CD4-positive, alpha-beta T cell treated with Interleukin-10 for 1 hour (primary cell): ENCODE measurements around the gene CDH4.
"Not testable (repeated sequence)": the region's sequence is repeated elsewhere in the genome, so short reads cannot be mapped to it uniquely, and the experiment has no call there.

ENCODE experiments used
- DNase-seq: peaks from one replicate; pipeline ENCODE4 v3.0.0-alpha.2; 2020

The CDH4 gene

DNA sequence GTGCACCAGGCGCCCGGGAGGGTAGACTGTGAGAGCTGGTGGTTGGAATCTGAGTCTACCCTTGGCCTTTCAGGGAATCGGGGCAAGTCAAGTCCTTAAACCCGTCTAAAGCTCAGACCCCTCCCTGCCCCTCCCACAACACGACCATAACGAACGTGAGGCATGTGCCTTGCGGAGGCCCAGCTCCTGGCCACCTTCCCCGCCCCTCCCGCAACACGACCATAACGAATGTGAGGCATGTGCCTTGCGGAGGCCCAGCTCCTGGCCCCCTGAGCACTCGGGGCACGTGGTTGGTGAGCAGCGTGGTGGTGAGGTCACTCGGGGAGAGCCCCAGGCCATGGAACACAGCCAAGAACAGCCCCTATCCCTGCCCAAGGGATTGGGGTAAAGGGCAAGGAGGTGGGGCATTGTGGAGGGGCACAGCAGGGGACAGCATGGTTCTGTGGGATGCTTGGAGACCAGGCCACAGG, 681.5 kb downstream of the CDH4 start:
- DNase-seq: no peak

DNA sequence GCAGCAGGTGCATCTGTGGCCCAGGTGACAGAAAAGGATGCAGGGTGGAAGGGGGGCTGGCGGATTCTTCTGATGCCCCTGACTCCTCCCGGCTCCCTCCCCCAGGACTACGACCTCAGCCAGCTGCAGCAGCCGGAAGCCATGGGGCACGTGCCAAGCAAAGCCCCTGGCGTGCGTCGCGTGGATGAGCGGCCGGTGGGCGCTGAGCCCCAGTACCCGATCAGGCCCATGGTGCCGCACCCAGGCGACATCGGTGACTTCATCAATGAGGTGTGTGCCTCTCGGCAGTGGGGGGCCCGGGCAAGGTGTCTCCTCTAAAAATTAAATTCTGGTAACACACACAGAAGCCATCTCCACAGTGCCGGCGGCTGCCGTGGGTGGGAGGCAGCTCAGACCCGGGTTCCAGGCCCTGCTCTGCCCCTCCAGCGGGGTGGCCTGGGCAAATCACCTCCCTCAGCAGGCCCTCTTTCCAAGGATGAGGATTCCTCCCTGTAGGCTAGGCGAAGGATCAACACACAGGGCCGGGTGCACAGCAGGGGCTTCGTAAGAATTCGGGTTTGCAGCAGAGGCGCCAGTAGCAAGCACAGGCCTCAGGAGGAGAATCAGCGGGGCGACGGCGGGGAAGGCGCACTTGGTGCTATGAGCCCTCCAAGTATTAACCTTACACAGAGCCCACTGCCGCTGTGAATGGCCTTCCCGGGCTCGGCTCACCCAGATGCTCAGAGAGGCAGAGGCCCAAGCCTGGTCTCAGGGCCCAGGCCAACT, 682.1 kb downstream of the CDH4 start:
- no peak for DNase-seq

DNA sequence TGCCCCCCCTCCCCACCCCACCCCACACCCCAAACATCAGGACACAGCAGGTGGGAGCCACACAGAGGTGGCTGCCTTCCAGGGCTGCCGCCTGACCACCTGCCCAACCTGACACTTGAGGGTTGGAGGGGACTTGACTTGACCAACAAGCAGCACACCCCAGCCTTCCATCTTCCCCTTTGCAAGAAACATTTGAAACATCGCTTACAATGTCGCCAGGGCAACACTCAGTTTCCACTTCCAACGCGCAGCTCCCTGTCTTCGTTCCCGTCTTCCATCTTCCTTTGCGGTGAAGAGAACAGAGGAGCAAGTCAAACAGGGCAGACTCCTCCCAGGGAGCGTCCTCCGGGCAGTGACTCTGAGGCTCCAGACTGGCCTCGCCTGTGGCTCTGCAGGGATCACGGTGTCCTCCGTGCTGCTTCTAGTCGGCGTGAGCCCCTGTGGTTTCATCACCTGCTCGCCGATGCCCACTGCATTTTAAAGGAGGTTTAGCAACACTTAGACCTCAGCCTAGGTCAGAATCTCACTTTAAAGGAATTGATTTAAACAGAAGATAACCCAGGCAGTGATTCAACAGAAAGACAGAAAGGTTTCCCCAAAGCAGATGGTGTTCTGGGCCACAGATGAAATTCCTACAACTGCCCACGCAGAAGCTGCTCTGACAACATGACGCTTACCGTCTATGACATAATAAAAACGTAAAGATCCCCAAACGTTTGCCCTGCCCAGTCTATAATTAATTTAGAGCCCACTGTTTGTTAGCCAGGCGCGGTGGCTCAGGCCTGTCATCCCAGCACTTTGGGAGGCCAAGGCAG, 682.9 kb downstream of the CDH4 start:
- no peak for DNase-seq

DNA sequence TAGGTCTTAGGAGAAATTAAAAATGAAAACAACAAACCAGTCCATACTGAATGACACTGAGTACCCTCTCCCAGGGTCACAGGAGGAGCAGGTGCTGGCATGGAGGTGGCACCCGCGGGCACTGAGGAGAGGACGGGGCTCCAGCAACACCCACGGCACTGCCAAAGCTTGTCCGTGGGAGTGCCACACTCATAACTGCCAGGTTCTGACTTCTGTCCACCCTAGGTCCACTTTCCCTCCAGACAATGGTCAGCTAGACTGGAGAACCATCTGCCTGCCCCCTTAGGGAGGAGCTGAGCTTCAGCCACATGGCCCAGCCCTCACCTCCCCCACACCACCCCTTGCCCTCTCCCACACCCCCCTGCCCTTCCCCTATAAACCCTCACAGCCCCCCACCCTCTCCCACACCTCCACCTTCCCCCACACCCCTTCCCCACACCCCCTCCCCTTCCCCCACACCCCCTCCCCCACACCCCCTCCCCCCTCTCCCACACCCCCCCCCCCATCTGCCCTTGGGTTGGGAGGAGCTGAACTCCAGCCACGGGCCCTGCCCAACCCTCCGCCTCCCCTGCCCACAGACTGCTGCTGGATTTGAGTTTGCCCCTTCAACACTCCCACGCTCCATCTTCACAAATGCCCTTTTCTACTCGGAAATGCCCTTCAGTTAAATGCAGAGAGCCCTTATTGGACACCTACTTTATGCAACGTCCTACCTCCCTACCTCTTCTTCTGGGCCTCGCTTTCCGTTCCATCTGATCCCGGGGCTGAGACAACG, 684.1 kb downstream of the CDH4 start:
- no peak for DNase-seq

DNA sequence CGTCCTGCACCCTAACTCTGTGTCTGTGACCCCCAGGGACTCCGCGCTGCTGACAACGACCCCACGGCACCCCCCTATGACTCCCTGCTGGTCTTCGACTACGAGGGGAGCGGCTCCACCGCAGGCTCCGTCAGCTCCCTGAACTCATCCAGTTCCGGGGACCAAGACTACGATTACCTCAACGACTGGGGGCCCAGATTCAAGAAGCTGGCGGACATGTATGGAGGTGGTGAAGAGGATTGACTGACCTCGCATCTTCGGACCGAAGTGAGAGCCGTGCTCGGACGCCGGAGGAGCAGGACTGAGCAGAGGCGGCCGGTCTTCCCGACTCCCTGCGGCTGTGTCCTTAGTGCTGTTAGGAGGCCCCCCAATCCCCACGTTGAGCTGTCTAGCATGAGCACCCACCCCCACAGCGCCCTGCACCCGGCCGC, 684.7 kb downstream of the CDH4 start:
- DNase-seq: no peak

DNA sequence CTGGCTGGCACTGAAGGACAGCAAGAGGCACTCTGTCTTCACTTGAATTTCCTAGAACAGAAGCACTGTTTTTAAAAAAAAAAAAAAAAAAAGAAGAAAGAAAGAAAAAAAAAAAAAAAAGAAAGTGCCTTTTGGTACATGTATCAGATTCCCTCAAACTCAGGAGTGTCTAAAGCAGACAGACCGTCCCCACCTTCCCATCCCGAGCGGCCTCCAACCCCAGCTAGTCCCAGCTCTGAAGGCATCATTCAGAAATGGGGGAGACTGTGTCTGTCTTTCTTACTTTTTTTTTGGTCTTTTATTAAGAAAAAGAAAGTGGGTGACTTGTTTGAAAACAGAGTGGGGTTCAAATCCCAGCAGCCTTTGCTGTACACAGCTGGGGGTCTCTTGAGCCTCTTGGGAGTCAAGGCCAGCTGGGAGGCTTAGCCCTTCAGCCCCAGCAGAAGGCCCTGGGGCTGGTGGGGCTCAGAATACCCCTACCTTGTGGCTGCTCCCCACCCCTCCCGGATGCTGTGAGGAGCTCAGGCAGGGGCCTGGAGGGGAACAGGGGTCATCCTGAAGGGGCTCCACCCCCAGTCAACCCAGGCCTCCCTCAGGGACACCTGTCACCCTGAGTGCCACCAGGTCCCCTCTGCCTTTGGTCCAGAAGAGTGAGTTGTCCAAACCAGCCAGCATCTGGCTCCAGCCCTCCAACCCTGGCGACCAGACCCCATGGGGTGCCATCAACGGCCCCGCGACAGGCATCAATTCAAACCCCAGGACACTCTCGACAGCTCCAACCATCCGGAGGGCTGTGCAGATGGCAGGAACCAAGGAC, 685.3 kb downstream of the CDH4 start:
- DNase-seq: no peak

DNA sequence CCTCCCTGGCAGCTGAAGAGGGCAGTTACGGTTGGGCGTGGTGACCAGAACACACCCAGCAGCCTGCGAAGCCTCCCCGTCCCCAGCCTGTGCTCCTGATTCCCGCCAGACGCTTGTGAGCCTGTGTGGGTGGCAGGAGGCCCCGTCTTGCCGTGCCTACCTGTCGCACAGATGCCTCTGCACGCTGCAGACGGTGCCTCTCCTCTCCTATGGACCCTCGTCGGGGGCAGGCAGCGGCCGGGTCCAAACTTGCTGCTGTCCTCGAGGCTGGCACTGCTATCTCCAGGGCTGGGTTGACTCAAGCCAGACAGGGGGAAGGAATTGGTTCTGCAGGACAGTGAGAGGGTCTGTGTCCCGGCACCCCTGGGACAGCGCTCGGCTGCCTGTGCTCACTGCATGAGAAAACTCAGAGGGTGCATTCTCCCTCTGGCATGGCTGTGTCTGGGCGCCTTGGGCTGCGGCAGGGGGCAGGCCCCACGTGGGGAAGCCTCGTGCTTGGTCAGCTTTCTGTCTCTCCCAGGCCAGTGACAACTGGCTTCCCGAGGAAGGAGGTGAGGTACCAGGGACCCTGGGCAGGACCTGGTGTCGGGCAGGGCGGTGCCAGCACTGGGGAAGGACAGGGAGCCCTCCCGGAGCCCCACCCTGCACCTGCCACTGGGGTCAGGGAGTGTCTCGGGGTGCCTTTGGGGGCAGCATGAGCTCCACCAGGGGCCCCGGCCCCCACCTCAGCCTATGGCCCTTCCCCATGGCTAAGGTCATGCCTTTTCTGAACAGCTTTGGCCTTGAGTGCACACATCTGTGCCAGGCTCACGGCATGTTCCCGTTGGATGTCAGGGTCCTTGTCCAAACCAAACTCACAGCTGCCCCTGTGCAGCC, 686.1 kb downstream of the CDH4 start:
- DNase-seq: no peak

DNA sequence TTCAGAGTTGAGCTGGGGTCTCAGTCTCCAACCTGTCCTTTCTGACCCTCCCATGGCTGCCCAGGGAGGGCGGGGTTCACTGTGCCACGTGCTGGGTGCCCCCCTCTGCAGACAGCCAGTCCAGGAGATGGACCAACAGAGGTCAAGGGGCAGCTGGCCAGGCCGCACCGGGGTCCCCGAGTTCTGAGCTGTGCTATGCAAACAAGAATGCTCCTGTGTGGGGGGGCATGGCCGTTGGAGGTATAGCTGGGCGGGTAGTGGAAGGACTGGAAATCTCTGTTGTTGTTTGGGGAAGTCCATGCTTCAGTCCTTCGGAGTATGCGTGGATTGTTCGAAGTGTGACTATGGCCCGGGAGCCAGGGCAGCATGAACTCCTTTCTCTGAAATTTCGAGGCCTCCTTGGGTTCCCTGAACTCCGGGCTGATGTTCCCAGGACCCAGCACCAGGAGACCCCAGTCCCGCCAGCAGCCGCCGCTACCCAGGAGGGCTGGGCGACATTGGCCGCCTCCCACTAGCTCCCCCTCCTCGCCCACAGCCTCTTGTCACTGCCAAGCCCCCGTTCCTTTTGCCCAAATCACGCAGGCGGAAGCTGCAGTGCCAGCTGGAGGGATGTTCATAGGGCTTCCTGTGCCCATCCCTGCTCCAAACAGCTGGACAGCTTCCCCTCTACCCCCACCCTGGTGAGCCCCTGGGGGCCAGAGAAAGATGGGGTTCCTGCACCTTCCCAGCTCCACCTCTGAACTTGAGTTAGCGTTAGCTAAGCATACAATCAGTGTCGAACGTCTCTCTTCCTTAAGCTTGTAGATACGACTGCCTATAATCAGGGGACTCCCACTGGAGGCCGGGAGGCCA, 687.0 kb downstream of the CDH4 start:
- DNase-seq: no peak

DNA sequence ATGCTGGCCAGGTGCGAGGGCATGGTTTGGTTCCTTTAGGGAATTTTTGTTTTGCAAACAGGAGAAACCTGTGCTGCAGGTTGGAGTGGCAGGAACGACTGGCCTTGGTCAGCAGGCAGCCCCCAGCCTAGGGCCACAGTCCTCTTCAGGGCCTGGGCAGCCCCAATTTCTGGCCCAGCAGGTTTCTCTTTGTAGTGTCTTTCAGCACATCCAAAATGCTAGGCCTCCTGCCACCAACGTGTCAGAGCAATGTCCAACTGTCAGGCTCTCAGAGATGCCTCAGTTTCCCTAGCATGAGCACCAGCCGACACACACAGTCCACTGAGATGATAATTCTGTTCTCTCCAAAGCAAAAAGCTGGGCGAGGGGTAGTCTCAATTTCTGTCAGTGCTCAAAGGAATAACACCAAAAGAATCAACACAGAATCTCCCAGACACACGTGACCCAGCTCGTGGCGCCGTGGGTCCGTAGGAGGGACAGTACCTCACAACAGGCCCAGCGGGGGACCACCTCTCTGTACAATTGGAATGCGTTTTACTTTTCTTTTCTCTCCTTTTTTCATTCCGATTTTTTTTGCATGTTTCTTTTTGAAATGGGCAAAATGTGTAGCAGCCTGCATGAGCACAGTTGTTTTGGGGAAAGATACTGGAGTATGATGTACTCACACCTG, 687.8 kb downstream of the CDH4 start:
- no peak for DNase-seq

DNA sequence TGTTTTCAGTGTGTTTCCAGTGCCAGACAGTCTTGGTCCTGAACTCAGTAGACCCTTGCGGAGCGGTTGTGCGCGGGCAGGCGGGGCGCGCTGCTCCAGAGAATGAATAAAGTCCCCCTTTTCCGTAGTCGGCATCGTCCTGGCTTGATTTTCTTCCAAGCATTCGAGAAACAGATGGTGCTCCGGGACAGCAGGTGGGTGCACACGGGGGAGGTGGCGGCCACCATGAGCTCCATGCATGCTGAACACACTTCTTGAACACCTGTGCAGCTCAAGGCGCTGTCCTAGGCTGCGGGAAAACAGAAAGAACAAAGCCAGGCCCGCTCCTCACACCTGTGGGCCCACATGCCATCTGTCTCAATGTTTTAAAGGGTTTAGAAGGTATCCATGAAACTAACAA, 688.4 kb downstream of the CDH4 start:
- DNase-seq: no peak

DNA sequence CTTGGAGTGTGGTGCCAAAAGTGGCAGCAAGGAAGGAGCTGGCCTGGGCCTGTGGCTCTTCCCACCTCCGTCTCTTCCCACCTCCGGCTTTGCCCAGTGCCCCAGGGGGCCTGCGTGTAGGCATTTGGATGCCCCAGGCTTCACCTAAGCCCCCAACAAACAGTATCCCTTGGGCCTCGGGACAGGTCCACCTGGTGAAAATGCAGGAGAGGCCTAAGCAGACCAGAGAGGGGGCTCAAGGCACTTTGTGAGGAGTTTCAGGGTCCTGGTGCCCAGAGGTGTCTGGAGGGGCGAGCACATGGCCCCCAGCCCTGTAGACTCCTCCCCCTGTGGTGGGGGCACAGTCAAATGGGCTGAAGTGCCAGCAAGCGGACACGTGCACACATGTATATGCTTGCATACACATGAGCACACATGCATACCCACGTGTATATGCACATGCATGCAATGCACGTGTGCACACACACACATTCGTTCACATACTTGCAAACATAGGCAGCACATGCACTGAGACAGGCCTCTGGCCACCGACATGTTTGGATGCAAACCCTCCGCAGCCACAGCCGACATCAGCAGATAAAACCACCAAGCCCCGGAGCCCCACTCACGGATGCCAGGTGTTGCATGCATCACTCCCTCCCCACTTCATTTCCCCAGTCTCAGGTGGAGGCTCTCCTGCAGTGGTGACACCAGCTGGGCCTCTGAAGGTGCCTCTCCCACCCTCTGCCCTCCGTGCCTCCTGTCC, 689.1 kb downstream of the CDH4 start:
- DNase-seq: no peak

DNA sequence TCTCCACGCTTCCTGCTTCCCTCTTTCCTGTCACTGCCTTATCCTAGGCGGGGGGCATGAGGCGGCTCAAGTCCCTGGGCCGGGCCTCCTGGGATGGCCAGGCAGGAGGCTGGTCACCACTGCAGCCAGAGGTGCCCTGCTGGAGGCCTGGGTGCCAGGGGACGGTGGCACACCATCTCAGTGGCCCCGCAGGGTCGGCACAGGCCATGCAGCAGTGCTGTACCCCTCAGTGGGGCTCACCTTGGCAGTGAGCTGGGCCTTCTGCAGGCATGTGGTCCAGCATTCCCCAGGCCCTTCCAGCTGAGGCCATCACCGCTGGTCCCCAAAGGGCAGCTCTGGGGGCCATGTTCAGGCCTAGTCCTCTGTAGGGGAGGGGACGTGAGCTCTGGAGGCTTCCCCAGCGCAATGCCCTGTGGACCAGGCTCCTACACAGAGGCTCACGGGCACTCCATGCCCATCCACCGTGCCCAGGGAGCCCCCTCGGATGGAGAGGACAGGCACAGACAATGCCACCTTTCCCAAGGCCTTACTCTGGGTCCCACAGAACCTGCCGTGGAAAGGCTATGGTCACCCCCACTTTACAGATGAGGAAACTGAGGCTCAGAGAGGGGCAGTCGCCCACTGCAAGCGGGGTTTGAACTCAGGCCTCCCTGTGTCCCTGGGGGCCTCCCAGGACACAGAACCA, 689.8 kb downstream of the CDH4 start:
- no peak for DNase-seq

DNA sequence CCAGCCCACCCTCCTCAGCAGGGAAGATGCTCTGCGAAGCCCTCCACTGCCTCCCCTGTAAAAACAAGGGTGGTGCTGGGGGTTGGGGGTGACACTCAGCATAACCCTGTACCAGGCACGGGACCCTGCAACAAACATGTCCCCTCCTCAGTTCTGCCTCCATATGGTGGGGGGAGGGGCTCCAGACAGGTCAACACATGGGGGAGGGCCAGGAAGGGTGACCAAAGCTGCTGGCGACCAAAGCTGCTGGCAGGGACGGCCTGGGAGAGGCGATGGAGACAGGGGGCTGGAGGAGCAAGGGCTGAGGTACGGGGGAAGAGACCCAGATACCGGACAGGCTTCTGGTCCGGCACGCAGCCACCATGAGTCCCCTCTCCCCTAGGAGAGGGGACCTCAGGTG, 690.5 kb downstream of the CDH4 start:
- no peak for DNase-seq

DNA sequence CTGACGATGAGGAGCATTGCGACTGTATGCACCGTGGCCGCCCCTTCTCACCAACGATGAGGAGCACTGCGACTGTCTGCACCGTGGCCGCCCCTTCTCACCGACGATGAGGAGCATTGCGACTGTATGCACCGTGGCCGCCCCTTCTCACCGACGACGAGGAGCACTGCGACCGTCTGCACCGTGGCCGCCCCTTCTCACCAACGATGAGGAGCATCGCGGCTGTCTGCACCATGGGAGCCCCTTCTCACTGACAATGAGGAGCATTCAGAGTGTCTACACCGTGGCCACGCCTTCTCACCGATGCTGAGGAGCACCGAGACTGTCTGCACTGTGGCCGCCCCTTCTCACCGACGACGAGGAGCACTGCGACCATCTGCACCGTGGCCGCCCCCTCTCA, 692.9 kb downstream of the CDH4 start:
- DNase-seq: not testable (repeated sequence)

DNA sequence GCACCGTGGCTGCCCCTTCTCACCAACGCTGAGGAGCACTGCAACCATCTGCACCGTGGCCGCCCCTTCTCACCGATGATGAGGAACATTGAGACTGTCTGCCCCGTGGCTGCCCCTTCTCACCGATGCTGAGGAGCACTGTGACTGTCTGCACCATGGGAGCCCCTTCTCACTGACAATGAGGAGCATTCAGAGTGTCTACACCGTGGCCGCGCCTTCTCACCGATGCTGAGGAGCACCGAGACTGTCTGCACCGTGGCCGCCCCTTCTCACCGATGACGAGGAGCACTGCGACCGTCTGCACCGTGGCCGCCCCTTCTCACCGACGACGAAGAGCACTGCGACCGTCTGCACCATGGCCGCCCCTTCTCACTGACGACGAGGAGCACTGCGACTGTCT, 693.4 kb downstream of the CDH4 start:
- DNase-seq: not testable (repeated sequence)

DNA sequence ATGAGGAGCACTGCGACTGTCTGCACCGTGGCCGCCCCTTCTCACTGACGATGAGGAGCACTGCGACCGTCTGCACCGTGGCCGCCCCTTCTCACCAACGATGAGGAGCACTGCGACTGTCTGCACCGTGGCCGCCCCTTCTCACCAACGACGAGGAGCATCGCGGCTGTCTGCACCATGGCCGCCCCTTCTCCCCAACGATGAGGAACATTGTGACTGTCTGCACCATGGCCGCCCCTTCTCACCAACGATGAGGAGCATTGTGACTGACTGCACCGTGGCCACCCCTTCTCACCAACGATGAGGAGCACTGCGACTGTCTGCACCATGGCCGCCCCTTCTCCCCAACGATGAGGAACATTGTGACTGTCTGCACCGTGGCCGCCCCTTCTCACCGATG, 696.0 kb downstream of the CDH4 start:
- not testable (repeated sequence) for DNase-seq

DNA sequence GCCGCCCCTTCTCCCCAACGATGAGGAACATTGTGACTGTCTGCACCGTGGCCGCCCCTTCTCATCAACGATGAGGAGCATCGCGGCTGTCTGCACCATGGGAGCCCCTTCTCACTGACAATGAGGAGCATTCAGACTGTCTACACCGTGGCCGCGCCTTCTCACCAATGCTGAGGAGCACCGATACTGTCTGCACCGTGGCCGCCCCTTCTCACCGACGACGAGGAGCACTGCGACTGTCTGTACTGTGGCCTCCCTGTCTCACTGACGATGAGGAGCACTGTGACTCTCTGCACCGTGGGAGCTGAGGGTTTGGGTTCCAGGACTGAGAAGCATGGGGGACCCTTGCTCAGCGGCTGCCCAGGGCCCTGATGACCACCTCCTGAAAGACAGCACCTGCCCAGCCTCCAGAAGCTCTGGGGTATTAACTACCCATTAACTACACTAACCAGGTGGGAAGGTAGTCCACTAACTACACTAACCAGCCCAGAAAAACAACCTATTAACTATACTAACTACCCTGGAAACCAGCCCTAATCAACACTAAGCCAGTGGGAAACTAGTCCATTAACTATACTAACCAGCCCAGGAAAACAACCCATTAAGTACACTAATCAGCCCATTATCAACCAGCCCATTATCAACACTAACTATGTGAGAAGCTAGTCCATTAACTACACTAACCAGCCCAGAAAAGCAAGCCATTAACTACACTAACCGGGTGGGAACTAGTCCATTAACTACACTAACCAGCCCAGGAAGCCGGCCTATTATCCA, 696.7 kb downstream of the CDH4 start:
- no peak for DNase-seq

DNA sequence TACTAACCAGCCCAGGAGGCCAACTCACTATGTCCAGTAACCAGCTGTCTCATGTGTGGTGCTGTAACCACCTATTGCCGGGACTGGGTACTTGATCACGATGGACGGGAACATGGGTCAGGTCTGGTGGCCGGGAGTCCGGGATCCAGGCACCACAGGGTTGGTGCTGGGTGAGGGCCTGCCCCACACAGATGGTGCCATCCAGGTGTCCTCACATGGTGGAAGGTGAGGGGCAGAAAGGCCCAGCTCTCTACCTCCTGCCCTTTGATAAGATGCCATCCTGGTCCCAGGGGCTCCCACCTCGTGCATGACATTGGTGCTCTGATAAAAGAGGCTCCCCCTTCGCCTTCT, 697.3 kb downstream of the CDH4 start:
- DNase-seq: no peak
